NOMO-1 (cell line): ENCODE results near the gene GPD1.
"Not testable (repeated sequence)": the region's sequence is repeated elsewhere in the genome, so short reads cannot be mapped to it uniquely, and the experiment has no call there.

Source experiments
- DNase-seq, 2 experiments: peaks; one replicate each; lab custom pipeline; 2025; ENCODE audit not compliant: unreplicated experiment in 2 of 2; lab: John Stamatoyannopoulos, UW

The GPD1 gene

GRCh38 chr12:50073206-50073605, 30.6 kb upstream of the GPD1 start:
- DNase-seq: no peak

- DNase-seq: no peak
These were observed 30.1 kb upstream of the GPD1 start for GRCh38 chr12:50073712-50074111.

- DNase-seq: peak; percentile 61 to 74
These were observed 28.6 kb upstream of the GPD1 start for GRCh38 chr12:50074936-50075807.

GRCh38 chr12:50075808-50076170, 28.0 kb upstream of the GPD1 start:
- DNase-seq: no peak

GRCh38 chr12:50077099-50077498, 26.7 kb upstream of the GPD1 start:
- no peak for DNase-seq

GRCh38 chr12:50078281-50078680, 25.5 kb upstream of the GPD1 start:
- DNase-seq: no peak

- no peak for DNase-seq
These were observed 24.0 kb upstream of the GPD1 start for GRCh38 chr12:50079771-50080170.

GRCh38 chr12:50081096-50081808, 22.6 kb upstream of the GPD1 start:
- DNase-seq: no peak

GRCh38 chr12:50082644-50083043, 21.2 kb upstream of the GPD1 start:
- DNase-seq: no peak

- no peak for DNase-seq
These were observed 20.5 kb upstream of the GPD1 start for GRCh38 chr12:50083301-50083700.

- not testable (repeated sequence) for DNase-seq
These were observed 19.4 kb upstream of the GPD1 start for GRCh38 chr12:50084409-50084774.

- DNase-seq: peak; percentile 88
These were observed 18.8 kb upstream of the GPD1 start, which contains the start of gene SMARCD1 for GRCh38 chr12:50084775-50085614. Gene SMARCD1, plus strand, starts transcription at chr12:50085342. Its CDS starts 28 bp downstream, at chr12:50085370.

GRCh38 chr12:50085615-50086072, 18.2 kb upstream of the GPD1 start:
- DNase-seq: no peak

GRCh38 chr12:50086148-50086547, 17.7 kb upstream of the GPD1 start:
- no peak for DNase-seq

- DNase-seq: no peak
These were observed 16.7 kb upstream of the GPD1 start for GRCh38 chr12:50087151-50087550.

- DNase-seq: no peak
These were observed 15.8 kb upstream of the GPD1 start for GRCh38 chr12:50087995-50088394.

- peak in 1 of 2 experiments; percentile 48 for DNase-seq
These were observed 15.1 kb upstream of the GPD1 start for GRCh38 chr12:50088577-50089335.

- no peak for DNase-seq
These were observed 14.1 kb upstream of the GPD1 start for GRCh38 chr12:50089730-50090129.

GRCh38 chr12:50090391-50090790, 13.4 kb upstream of the GPD1 start:
- no peak for DNase-seq

GRCh38 chr12:50097952-50098351, 5.9 kb upstream of the GPD1 start:
- no peak for DNase-seq
